Activated naive CD4-positive, alpha-beta T cell treated with anti-CD3 and anti-CD28 coated beads, Interleukin-2, amount 50 U/mL, for 16 hours (primary cell): ENCODE data around the gene ARHGEF12.

ENCODE experiments used
- DNase-seq: peaks from one replicate; pipeline ENCODE4 v3.0.0-alpha.2; 2020

Gene ARHGEF12

DNA sequence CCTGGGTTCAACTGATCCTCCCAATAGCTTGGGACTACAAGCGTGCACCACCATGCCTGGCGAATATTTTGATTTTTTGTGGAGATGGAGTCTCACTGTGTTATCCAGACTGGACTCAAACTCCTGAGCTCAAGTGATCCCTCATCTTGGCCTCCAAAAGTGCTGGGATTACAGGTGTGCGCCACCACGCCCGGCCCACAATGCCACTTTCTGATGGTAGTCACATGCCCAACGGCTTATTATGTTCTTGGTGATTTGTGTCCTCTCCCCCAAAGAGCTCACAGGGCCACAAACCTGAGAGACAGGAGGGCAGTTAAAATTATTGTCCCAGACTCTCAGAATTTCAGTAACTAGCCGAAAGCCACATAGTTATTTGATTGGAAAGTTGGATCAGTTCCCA, 185.0 kb downstream of the ARHGEF12 start:
- DNase-seq, result no peak

DNA sequence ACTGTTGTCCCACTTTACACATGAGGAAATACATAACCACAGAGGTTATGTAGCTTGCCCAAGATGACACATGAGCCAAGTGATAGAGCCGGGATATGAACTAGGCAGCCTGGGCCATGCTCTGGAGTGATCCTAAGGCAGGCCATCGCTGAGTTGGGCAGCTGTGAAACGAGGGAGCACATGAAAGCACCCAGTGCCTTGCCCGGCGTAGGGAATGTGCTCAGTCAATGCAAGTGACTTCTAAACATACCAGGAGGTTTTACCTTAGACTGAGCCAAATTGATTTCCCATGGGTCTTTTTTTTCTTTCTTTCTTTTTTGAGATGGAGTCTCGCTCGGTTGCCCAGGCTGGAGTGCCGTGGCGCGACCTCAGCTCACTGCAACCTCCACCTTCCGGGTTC, 185.8 kb downstream of the ARHGEF12 start:
- DNase-seq, result no peak

DNA sequence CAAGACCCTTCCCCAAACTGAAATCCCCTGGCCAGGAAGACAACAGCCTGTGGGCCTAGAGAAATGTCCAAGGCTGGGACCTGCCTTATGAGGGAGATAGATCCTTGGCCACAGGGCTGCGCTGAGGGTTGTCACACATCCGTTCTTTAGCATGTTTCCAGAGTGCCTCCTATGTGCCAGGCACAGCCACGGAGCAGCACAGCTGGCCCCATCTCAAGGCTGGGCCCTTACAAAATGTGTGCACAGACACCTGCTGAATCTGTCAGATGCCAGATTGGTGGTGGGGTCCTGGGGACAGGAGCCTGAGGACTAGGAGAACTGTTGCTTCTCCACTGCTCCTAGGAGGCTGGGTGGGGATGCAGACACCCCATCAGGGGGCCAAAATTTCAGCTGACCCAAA, 186.5 kb downstream of the ARHGEF12 start:
- no peak for DNase-seq

DNA sequence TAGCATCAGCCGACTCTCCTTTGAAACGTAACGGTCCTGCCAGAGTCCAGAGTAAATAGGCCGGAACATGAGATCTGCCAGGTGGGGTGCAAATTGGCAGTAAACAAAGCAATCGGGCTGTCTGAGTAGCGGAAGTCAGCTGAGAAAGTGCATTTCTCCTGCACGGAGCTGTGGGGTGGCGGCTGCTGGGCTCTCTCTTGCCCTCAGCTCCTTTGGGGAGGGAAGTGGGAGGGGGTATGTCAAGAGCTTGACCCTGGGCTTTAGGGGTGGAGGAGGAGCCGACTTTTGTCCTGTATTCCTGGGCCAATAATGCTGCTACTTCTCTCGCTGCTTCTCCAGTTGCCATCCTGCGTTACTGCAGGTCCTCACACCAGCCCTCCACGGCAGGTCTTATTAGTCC, 187.0 kb downstream of the ARHGEF12 start:
- DNase-seq, result no peak

DNA sequence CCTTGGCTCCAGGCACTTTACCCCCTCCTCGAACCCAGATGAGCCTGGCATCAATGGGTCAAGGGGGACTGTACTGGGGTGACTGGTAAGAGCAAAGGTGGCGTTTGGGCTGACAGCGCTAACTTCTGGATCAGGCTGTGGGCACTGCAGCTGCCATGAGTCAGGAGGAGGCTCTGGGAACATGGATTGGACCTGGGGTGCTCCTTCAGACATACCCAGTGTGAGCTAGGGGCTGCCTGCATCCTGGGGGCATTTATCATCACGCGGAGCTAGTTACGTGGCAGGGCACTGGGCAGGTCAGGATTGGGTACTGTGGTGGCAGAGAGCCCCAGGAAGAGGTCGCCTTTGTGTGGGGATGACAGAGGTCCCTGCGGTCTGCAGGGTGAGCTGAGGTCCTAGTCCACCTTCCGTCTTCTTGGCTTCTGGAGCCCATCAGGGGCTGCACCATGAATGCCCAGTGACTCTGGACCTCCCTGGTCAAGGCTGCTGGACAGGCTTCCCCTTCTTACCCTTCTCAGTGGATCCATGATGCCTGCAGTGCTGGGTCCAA, 188.4 kb downstream of the ARHGEF12 start:
- DNase-seq, result no peak

DNA sequence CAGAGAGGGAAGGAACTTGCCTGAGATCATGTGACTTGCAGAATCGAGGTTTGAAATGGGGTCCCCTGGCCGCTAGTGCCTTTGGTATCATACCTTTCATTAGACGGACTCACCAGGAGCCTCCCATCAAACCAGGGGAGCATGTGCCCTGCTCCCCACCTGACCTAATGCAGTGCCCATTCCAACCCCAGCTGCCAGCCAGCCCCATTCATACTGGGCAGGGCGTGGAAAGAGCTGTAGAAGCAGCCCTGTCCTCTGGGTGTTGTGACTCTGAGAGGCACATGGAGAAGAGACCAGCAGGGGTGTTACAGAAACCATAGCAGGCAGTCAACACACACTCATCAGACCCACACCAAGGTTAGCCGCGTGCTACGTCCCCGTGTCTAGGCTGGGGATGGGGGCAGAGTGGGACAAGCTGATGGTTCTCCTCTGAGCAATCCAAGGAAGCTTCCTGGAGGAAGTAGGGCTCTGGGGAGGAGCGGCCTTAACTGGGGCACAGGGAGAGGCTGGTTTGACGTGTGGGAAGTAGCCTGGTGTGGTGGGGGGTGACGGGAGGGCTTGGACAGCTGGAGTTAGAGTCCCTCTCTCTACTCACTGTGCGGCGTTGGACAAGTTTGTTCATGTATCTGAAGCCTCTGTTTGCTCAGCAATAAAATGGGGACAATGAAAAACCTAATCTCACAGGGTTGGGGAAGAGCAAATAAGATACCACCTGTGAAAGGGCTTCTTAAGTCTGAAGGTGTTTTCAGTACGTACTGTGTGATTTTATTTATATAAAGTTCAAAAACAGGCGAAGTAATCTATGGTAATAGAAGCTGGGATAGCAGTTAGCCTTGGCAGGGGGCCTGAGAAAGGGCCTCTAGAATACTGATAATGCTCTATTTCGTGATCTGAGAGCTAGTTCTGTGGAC, 189.3 kb downstream of the ARHGEF12 start:
- no peak for DNase-seq

DNA sequence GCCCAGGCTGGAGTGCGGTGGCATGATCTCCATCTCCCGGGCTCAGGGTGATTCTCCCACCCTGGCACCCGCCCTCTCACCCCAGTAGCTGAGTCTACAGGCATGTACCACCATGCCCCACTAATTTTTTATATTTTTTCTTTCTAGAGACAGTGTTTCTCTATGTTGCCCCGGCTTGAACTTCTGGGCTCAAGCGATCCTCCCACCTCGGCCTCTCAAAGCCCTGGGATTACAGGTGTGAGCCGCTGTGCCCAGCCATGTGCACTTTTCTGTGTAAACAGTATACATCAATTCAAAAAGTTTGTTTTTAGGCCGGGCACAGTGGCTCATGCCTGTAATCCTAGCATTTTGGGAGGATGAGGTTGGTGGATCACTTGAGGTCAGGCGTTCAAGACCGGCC, 190.0 kb downstream of the ARHGEF12 start:
- DNase-seq, result no peak

DNA sequence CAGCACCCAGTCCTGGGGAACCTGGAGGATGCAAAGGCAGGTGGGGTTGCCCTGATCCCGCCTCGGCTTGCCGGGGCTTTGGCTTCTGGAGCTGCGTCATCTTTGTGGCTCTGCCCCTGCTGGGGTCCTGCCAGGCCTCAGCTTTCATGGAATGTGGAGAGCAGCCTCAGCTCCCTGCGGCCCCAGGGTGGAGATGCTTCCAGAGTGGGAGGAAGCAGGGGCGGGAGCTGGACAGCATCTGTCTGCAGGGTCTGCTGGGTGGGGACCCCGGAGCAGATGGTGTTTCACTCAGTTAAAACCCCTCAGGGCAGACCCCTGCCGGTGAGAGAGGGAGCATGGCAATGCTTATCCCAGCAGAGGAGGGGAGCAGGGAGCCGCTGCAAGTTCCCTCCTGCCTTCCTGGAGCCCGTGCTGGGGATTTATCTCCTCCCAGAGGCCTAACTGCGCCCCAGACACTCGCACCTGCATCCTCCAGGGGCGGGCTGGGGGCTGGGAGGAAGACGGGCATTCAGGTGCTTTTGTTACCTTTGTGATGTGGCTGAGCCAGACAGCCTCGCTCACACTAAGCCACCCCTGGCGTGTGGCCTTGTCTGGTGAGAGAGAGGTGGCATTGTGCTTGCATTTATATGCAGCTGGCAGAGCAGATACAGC, 191.0 kb downstream of the ARHGEF12 start:
- DNase-seq, result no peak

DNA sequence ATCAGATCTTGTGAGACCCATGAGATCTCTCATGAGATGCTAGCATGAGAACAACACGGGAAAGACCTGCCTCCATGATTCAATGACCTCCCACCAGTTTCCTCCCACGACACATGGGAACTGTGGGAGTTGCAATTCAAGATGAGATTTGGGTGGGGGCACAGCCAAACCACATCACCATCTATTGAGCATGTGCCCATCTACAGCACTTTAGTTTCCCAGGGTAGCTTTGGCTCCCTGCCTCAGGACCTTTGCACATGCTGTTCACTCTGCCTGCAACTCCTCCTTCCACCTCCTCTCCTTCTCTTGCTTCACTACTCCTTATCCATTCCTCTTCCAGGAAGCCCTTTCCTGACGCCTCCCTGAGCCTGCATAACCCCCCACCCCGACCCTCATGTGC, 192.5 kb downstream of the ARHGEF12 start:
- no peak for DNase-seq

DNA sequence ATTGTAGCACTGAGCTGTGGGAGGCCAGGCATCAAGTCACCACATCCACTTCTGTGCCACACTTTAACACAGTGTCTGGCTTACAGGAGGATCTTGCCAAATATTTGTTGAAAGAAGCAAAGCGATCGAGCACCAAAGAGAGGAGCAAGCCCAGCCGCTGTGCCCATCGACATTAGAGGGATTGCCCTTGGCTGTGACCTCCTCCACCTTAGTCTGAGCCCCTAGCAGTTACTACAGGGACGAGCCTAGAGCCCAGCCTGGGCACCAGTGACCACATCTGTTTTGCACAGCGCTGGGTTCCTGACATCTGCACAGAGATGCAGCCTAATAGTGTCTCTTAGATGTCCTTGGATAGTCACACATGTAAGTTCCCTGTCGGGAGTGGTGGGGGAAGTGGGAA, 193.0 kb downstream of the ARHGEF12 start:
- DNase-seq, result no peak

DNA sequence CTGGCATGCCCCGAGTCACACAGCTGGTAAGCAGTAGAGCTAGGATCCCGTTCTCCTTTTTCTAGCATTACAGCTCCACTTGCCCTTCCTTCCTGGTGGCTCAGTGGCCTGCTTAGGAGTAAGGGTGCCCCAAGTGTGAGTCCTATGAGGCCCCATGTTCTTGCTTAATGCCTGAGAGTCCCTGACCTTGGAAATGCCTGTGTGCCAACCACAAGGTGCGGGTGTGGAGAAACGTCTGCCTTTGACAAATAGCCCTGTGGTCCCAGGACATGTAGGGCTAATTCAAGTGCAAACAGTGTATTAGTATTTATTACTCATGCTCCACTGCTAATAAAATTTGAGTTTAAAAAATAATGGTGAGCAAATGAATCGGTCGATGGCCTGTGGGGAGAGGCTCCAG, 193.7 kb downstream of the ARHGEF12 start:
- DNase-seq, result no peak

DNA sequence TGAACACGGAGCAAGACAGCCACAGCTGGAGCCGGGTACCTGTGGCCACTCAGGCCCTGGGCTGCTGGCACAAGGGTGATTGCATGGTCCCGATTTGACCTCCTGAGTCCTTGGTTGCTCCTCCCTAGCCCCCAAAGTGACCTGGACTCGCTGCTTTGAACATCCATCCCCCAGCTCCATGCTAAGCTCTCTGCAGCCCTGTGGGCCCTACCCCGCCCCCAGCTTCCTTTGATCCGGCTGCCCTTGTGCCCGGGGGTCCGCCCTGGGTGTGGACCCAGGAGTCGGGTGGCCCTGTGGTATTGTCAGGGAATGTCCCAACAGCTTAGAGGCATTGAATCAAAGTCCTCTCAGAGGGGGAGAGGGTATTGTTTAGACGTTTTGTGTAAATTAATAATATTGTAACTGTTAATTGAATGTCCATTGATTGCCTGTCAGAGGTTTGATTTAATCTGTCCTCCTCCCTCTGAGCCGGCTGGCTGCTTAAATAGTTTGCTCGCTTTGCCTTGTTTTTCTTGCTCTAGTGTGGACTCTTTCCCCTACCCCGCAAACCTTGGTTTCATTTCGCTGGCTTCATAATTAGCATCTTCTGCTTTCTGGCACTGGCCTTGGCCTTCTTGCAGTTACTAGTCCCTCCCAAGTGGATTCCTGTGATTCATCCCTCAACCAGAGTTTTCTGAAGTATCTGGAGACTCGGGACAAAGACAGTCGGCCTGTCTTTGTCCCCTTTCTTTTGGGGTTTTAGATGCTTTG, 196.0 kb downstream of the ARHGEF12 start:
- DNase-seq, result no peak

DNA sequence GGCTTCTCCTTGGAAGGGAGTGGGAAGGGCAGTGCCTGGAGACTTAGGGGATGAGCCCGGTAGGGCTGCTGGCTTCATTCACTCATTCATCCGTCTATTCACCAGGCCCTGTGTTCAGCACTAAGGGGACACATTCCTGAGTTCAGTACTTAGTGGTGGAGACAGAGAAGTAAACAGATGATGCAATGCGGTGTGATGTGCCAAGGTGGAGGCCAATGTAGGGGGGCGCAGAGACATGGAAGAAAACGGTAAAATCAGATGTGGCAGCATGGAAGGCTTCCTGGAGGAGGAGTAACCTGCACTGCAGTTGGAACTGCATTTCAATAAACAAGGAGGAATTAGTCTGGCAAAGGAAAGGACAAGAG, 196.6 kb downstream of the ARHGEF12 start:
- DNase-seq, result no peak

DNA sequence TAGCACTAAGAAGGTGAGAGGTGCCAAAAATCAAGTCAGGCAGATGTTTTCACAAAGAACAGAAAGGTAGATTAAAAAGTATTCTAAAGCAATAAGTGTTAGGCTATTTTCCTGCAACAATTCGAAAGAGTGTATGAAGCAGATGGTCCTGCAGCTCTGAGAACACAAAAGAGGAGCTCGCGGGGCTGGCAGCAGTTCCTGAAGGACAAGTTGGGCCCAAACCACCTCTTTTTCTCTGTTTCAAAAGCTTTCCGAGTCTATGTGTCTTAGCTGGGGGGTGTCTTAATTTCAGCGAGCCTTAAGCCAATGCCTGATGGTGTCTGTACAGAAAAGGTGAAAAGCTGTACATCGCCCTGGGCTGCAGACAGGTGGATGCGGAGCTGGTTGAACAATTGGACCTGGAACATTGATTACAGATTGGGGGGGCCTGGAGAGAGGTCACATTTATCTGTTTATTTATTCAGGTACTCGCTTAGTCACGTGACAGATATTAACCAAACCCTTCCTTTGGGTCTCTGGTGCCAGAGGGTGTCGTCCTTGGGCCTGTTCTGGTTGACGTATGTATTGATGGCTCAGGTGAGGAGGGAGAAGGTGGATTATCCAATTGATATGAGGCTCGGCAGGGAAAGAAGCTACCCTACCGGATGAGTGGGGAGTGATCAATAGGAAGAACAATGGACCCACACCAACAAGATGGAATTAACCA, 200.0 kb downstream of the ARHGEF12 start:
- no peak for DNase-seq

DNA sequence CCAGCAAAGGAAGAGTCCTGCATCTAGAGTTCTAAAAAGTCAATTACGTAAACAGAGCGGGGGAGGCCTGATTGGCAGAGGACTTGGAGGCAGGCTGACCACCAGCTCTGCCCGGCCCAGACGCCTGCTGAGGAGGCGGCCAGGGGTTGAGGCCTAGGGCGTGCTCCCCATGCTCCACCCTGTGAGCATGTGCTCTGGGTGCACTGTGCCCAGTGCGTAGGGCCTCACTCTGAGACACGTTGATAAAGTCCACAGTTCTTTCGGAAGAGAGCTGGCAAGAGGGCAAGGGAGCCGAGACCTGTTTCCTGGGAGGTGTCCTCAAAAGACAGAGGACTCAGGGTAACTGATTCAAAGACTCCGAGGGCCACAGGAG, 200.6 kb downstream of the ARHGEF12 start:
- no peak for DNase-seq

DNA sequence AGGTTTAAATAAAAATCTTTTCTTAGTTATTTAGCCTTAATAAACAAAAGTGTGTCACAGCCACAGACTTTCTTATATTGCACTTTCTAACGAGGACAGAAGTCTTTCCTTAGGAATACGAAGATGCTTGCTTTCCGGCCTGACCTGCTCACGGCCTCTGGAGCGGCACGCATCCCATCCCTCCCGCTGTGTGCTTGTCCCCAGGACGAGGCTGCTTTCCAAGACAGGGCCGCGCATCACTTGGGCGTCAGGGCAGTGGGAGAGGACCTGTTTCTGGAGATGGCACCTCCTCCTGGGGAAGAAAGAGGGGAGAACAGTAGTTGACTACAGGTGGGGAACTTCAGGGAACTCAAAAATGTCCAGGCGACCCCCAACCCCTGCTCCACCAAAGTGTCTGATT, 201.8 kb downstream of the ARHGEF12 start:
- DNase-seq, result no peak

DNA sequence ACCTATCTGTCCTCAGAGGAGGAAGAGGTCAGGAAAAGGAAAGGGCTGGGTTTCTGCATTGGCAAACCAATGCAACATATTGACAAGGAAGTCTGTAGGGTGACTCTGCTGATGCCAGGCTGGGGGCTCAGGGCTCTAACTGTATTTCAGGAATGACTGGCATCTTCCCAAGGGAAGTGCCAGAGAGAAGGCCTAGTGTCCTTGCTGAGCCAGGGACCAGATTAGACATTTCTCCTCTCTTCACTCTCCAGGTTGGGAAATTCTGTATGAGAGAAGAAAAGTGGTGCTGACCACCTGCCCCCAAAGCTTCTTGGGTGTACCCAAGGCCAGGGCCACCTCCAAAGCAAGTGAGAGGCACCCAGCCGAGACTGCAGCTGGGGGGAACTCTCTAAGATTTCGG, 202.5 kb downstream of the ARHGEF12 start:
- no peak for DNase-seq
